Tibial artery (tissue), 4 donors: Measurements from ENCODE around the gene WDR7.

Experiments
- DNase-seq, 2 donors: peaks; one replicate each; pipeline ENCODE4 v3.0.0-alpha.2; 2019
- H3K27ac ChIP-seq, 2 donors: fragments of 200-600 bp; sonication (generic) in 1 of 2; 1 replicate in 1 of 2; 2 replicates in 1 of 2; pipeline ENCODE4 v1.5.1; 2018 to 2019; ENCODE audit warnings: mild to moderate bottlenecking in 1 of 2
- H3K27me3 ChIP-seq, 2 donors: fragments of 200-600 bp; sonication (generic) in 1 of 2; one replicate each; pipeline versions ENCODE4 v1.5.1 to v1.6.0; 2016 to 2019
- H3K36me3 ChIP-seq, 3 donors: fragments of 200-600 bp; sonication (generic) in 2 of 3; one replicate each; pipeline ENCODE4 v1.5.1; 2016 to 2019; ENCODE audit warnings: mild to moderate bottlenecking in 2 of 3
- H3K4me1 ChIP-seq, 4 donors: fragments of 200-600 bp; sonication (generic) in 2 of 4; 1 replicate in 3 of 4; 2 replicates in 1 of 4; pipeline ENCODE4 v1.5.1; 2016 to 2019
- H3K4me3 ChIP-seq, 2 donors: fragments of 200-600 bp; sonication (generic) in 1 of 2; 1 replicate in 1 of 2; 2 replicates in 1 of 2; pipeline ENCODE4 v1.5.1; 2018 to 2019; ENCODE audit warnings: mild to moderate bottlenecking in 2 of 2
- H3K9me3 ChIP-seq, 3 donors: fragments of 200-600 bp; sonication (generic) in 1 of 3; one replicate each; pipeline ENCODE4 v1.5.1; 2016 to 2019
- intact Hi-C: fragments of 100-400 bp; cut with DNase I; formaldehyde crosslinking; loops from one replicate; pipeline ENCODE4 v1.15.0; 2023; ENCODE audit warnings: low total_unique reads
- TF ChIP-seq, protein P1 (sequence below), 2 experiments: fragments of 200-600 bp in 1 of 2; fragments of 450-650 bp in 1 of 2; IDR thresholded peaks; one replicate each; pipeline ENCODE4 v1.5.1; 2017 to 2019; ENCODE audit warnings: antibody characterized with exemption in 2 of 2, mild to moderate bottlenecking in 1 of 2, moderate library complexity in 1 of 2

Gene WDR7

GRCh38 chr18:56919190-56919589 is 268.0 kb downstream of the WDR7 start:
- Histone ChIP-seq H3K36me3 (no peaks in the 10 kb centered on the region), H3K4me3 (no peak overlapping the region), H3K4me1 (no peaks in the 10 kb centered on the region), H3K27ac (no peak overlapping the region), H3K9me3 (no peaks in the 10 kb centered on the region), H3K27me3 (no peaks in the 10 kb centered on the region)
- intact Hi-C loops, result no loop called here
- TF ChIP-seq, protein P1, sequence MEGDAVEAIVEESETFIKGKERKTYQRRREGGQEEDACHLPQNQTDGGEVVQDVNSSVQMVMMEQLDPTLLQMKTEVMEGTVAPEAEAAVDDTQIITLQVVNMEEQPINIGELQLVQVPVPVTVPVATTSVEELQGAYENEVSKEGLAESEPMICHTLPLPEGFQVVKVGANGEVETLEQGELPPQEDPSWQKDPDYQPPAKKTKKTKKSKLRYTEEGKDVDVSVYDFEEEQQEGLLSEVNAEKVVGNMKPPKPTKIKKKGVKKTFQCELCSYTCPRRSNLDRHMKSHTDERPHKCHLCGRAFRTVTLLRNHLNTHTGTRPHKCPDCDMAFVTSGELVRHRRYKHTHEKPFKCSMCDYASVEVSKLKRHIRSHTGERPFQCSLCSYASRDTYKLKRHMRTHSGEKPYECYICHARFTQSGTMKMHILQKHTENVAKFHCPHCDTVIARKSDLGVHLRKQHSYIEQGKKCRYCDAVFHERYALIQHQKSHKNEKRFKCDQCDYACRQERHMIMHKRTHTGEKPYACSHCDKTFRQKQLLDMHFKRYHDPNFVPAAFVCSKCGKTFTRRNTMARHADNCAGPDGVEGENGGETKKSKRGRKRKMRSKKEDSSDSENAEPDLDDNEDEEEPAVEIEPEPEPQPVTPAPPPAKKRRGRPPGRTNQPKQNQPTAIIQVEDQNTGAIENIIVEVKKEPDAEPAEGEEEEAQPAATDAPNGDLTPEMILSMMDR (IDR thresholded peaks at IDR 0.05), result no peak
- DNase-seq, result no peak

DNA sequence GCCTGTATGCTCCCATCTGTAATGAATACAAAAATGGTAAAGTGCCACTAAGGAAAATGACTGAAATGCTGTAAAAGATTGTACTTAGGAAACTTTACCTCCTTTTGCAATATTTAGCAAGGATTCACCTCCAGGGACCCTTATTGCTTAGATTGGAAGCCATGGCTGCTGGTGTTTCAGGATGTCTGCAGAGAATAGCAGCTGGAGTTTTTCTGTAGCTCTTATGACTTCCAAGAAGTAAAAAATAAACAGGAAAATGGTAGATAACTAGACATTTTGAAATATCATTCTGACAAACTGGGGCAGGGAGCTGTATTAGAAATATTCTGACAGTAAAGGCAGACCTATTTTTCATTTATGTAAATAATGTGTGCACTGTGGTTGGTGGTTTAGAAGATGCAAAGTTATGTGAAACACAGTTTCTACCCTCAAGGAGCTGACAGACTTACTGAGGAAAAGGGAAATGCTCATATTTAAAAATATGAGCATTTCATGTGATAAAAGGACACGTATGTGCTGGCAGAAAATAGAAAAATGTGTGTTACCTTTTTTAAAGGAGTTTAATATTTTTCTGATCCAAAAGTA is 270.8 kb downstream of the WDR7 start:
- Histone ChIP-seq H3K27me3 (no peaks in the 10 kb centered on the region), H3K36me3 (no peaks in the 10 kb centered on the region), H3K27ac (no peak overlapping the region), H3K4me1 (no peaks in the 10 kb centered on the region), H3K9me3 (no peaks in the 10 kb centered on the region), H3K4me3 (no peak overlapping the region)
- no peak for DNase-seq
- intact Hi-C loops, result no loop called here
- TF ChIP-seq, protein P1 (IDR thresholded peaks at IDR 0.05), result no peak

- H3K9me3 ChIP-seq, result no peaks in the 10 kb centered on the region
- H3K4me1 ChIP-seq, result no peaks in the 10 kb centered on the region
- intact Hi-C loops, result no loop called here
- no peak overlapping the region for H3K27ac ChIP-seq
- H3K27me3 ChIP-seq, result no peaks in the 10 kb centered on the region
- TF ChIP-seq, protein P1 (IDR thresholded peaks at IDR 0.05), result no peak
- no peak overlapping the region for H3K4me3 ChIP-seq
- DNase-seq, result no peak
- H3K36me3 ChIP-seq, result peaks cover 0 to 6% (median under 1%) of the 10 kb centered on the region in 3 donors
Observed at GRCh38 chr18:56926734-56927133, 275.6 kb downstream of the WDR7 start.

- H3K4me1 ChIP-seq, result no peaks in the 10 kb centered on the region
- peaks cover 0 to 11% (median 6%) of the 10 kb centered on the region in 3 donors for H3K36me3 ChIP-seq
- H3K27me3 ChIP-seq, result no peaks in the 10 kb centered on the region
- H3K4me3 ChIP-seq, result no peak overlapping the region
- no peak overlapping the region for H3K27ac ChIP-seq
- intact Hi-C loops, result no loop called here
- H3K9me3 ChIP-seq, result no peaks in the 10 kb centered on the region
- no peak for DNase-seq
- TF ChIP-seq, protein P1 (IDR thresholded peaks at IDR 0.05), result no peak
Observed at GRCh38 chr18:56927786-56928185, 276.6 kb downstream of the WDR7 start.

GRCh38 chr18:56929886-56930285 is 278.7 kb downstream of the WDR7 start:
- DNase-seq, result no peak
- intact Hi-C loops, result no loop called here

More at GRCh38 chr18:56929886-56930285, 278.7 kb downstream of the WDR7 start:
- Histone ChIP-seq H3K36me3 (peaks cover 0 to 15% (median 6%) of the 10 kb centered on the region in 3 donors), H3K4me1 (no peaks in the 10 kb centered on the region), H3K27me3 (no peaks in the 10 kb centered on the region), H3K27ac (no peak overlapping the region), H3K4me3 (no peak overlapping the region), H3K9me3 (no peaks in the 10 kb centered on the region)
- TF ChIP-seq, protein P1 (IDR thresholded peaks at IDR 0.05), result no peak
